GM19023 (cell line): ENCODE measurements around the gene CEP162.
A peak's percentile ranks its signal among the peaks of the same experiment; 100 is the strongest.
"Not testable (repeated sequence)": the region's sequence is repeated elsewhere in the genome, so short reads cannot be mapped to it uniquely, and the experiment has no call there.

Source experiments
- ATAC-seq: cut with Tn5 transposase; IDR thresholded peaks from one replicate; pipeline ENCODE4 v1.9.1; 2021; ENCODE audit warnings: mild to moderate bottlenecking, moderate library complexity; ENCODE audit not compliant: unreplicated experiment

CEP162 gene

GRCh38 chr6:84243240-84243639, 15.8 kb upstream of the CEP162 start:
- ATAC-seq: no peak

- ATAC-seq: no peak
Measured at GRCh38 chr6:84242265-84242664, 14.8 kb upstream of the CEP162 start.

- ATAC-seq: peak; percentile 1
Measured at GRCh38 chr6:84228198-84228543, 728 bp upstream of the CEP162 start.

- peak; percentile 5 for ATAC-seq
Measured at GRCh38 chr6:84227044-84227433, 404 bp downstream of the CEP162 start.

GRCh38 chr6:84224251-84224650, 3.2 kb downstream of the CEP162 start:
- no peak for ATAC-seq

GRCh38 chr6:84223608-84224007, 3.8 kb downstream of the CEP162 start:
- not testable (repeated sequence) for ATAC-seq

- ATAC-seq: no peak
Measured at GRCh38 chr6:84222426-84222825, 5.0 kb downstream of the CEP162 start.

GRCh38 chr6:84220809-84221409, 6.5 kb downstream of the CEP162 start:
- no peak for ATAC-seq

- no peak for ATAC-seq
Measured at GRCh38 chr6:84218091-84218490, 9.4 kb downstream of the CEP162 start.

GRCh38 chr6:84213217-84213616, 14.2 kb downstream of the CEP162 start:
- no peak for ATAC-seq

GRCh38 chr6:84204011-84204410, 23.4 kb downstream of the CEP162 start:
- ATAC-seq: no peak

- ATAC-seq: not testable (repeated sequence)
Measured at GRCh38 chr6:84199987-84200386, 27.5 kb downstream of the CEP162 start.

- ATAC-seq: no peak
Measured at GRCh38 chr6:84197708-84198107, 29.7 kb downstream of the CEP162 start.

GRCh38 chr6:84193114-84193708, 34.2 kb downstream of the CEP162 start:
- no peak for ATAC-seq

- ATAC-seq: no peak
Measured at GRCh38 chr6:84191802-84192201, 35.6 kb downstream of the CEP162 start.

GRCh38 chr6:84189356-84189755, 38.1 kb downstream of the CEP162 start:
- not testable (repeated sequence) for ATAC-seq

- ATAC-seq: no peak
Measured at GRCh38 chr6:84183430-84183829, 44.0 kb downstream of the CEP162 start.

GRCh38 chr6:84182001-84182400, 45.4 kb downstream of the CEP162 start:
- ATAC-seq: no peak

- ATAC-seq: no peak
Measured at GRCh38 chr6:84177241-84177640, 50.2 kb downstream of the CEP162 start.

GRCh38 chr6:84172574-84172973, 54.9 kb downstream of the CEP162 start:
- ATAC-seq: no peak

GRCh38 chr6:84172080-84172479, 55.4 kb downstream of the CEP162 start:
- ATAC-seq: no peak

- no peak for ATAC-seq
Measured at GRCh38 chr6:84167457-84167856, 60.0 kb downstream of the CEP162 start.

GRCh38 chr6:84166395-84166794, 61.0 kb downstream of the CEP162 start:
- ATAC-seq: no peak
